Neuronal stem cell (in vitro differentiated cells): Measurements from ENCODE around the gene PSG3.
"Not testable (repeated sequence)": the region's sequence is repeated elsewhere in the genome, so short reads cannot be mapped to it uniquely, and the experiment has no call there.

ENCODE experiments used
- DNase-seq: peaks from one replicate; pipeline ENCODE4 v3.0.0-alpha.2; 2013; ENCODE audit warnings: low spot score
- H2AFZ ChIP-seq: one replicate; pipeline ENCODE4 v1.6.1; 2013; ENCODE audit warnings: mild to moderate bottlenecking, low read length, inconsistent platforms
- H2AK5ac ChIP-seq: 2 replicates; pipeline ENCODE4 v1.6.1; 2013; ENCODE audit warnings: low read depth, mild to moderate bottlenecking, inconsistent platforms, low read length, moderate library complexity, mixed read lengths
- H2BK120ac ChIP-seq: 2 replicates; pipeline ENCODE4 v1.6.1; 2013; ENCODE audit warnings: low read depth, mild to moderate bottlenecking, inconsistent platforms, low read length, moderate library complexity, mixed read lengths
- H2BK12ac ChIP-seq: one replicate; pipeline ENCODE4 v1.6.1; 2013; ENCODE audit warnings: low read length, inconsistent platforms
- H2BK15ac ChIP-seq: 2 replicates; pipeline ENCODE4 v1.6.1; 2013; ENCODE audit warnings: mild to moderate bottlenecking, low read length, inconsistent platforms, mixed read lengths
- H2BK5ac ChIP-seq: one replicate; pipeline ENCODE4 v1.6.1; 2013; ENCODE audit warnings: inconsistent platforms, mild to moderate bottlenecking, low read length, moderate library complexity
- H3K14ac ChIP-seq: one replicate; pipeline ENCODE4 v1.6.1; 2013; ENCODE audit warnings: low read length, inconsistent platforms
- H3K18ac ChIP-seq: 2 replicates; pipeline ENCODE4 v1.6.1; 2013; ENCODE audit warnings: low read length, inconsistent platforms
- H3K23ac ChIP-seq: 2 replicates; pipeline ENCODE4 v1.6.1; 2013; ENCODE audit warnings: low read depth, mild to moderate bottlenecking, mixed read lengths, low read length, inconsistent platforms; ENCODE audit not compliant: poor library complexity
- H3K27ac ChIP-seq: replicated peaks from 3 replicates; pipeline ENCODE4 v1.5.1; 2013; ENCODE audit warnings: low read length, inconsistent platforms
- H3K27me3 ChIP-seq, 3 experiments: 2 replicates each; pipeline ENCODE4 v1.6.1; 2013; ENCODE audit warnings: low read length in 3 of 3, mild to moderate bottlenecking in 2 of 3, inconsistent platforms in 1 of 3, low read depth in 1 of 3, mixed read lengths in 1 of 3, moderate library complexity in 1 of 3; ENCODE audit not compliant: control insufficient read depth in 3 of 3, insufficient read depth in 3 of 3
- H3K36me3 ChIP-seq, 2 donors: replicated peaks in 1 of 2; 2 replicates each; pipeline ENCODE4 v1.6.1; 2013; ENCODE audit warnings: low read length in 2 of 2; ENCODE audit not compliant: control insufficient read depth in 2 of 2, insufficient read depth in 2 of 2
- H3K4ac ChIP-seq: 2 replicates; pipeline ENCODE4 v1.6.1; 2013; ENCODE audit warnings: inconsistent platforms, mild to moderate bottlenecking, low read length, moderate library complexity
- H3K4me1 ChIP-seq, 2 donors: 1 replicate in 1 of 2; 2 replicates in 1 of 2; pipeline ENCODE4 v1.6.1; 2013; ENCODE audit warnings: low read length in 2 of 2, low read depth in 1 of 2; ENCODE audit not compliant: control insufficient read depth in 2 of 2, insufficient read depth in 1 of 2
- H3K4me2 ChIP-seq: one replicate; pipeline ENCODE4 v1.6.1; 2013; ENCODE audit warnings: mild to moderate bottlenecking, low read length, inconsistent platforms; ENCODE audit not compliant: insufficient read depth, poor library complexity, severe bottlenecking
- H3K4me3 ChIP-seq, 2 donors: 2 replicates each; pipeline ENCODE4 v1.5.1; 2013; ENCODE audit warnings: low read length in 2 of 2, mild to moderate bottlenecking in 2 of 2, inconsistent platforms in 1 of 2, moderate library complexity in 1 of 2
- H3K79me1 ChIP-seq: one replicate; pipeline ENCODE4 v1.6.1; 2013; ENCODE audit warnings: low read depth, mild to moderate bottlenecking, inconsistent platforms, low read length, moderate library complexity
- H3K9ac ChIP-seq: one replicate; pipeline ENCODE4 v1.6.1; 2013; ENCODE audit warnings: mild to moderate bottlenecking, low read depth, low read length, inconsistent platforms; ENCODE audit not compliant: poor library complexity
- H3K9me3 ChIP-seq, 2 donors: replicated peaks in 1 of 2; 2 replicates each; pipeline versions ENCODE3 to v1.6.1; 2013; ENCODE audit warnings: low read length in 2 of 2, mild to moderate bottlenecking in 2 of 2, inconsistent platforms in 1 of 2, low read depth in 1 of 2, mixed read lengths in 1 of 2, moderate library complexity in 1 of 2; ENCODE audit not compliant: control insufficient read depth in 2 of 2, insufficient read depth in 1 of 2
- H4K8ac ChIP-seq: one replicate; pipeline ENCODE4 v1.6.1; 2013; ENCODE audit warnings: low read depth, mild to moderate bottlenecking, inconsistent platforms, low read length, moderate library complexity
- H4K91ac ChIP-seq: one replicate; pipeline ENCODE4 v1.6.1; 2013; ENCODE audit warnings: low read length, low read depth, mild to moderate bottlenecking, inconsistent platforms; ENCODE audit not compliant: poor library complexity
- WGBS, 2 donors: extraction: QIAGEN DNeasy Blood & Tissue Kit; methylation state at CpG; one replicate each; pipeline ENCODE4 v1.1.7; 2013; ENCODE audit warnings: missing lambda C conversion rate in 2 of 2, mixed read lengths in 1 of 2; ENCODE audit not compliant: insufficient read length in 2 of 2, insufficient replicate concordance in 1 of 2; ENCODE audit errors: extremely low coverage in 2 of 2; 5-methylcytosine and 5-hydroxymethylcytosine counted together

PSG3 gene

DNA sequence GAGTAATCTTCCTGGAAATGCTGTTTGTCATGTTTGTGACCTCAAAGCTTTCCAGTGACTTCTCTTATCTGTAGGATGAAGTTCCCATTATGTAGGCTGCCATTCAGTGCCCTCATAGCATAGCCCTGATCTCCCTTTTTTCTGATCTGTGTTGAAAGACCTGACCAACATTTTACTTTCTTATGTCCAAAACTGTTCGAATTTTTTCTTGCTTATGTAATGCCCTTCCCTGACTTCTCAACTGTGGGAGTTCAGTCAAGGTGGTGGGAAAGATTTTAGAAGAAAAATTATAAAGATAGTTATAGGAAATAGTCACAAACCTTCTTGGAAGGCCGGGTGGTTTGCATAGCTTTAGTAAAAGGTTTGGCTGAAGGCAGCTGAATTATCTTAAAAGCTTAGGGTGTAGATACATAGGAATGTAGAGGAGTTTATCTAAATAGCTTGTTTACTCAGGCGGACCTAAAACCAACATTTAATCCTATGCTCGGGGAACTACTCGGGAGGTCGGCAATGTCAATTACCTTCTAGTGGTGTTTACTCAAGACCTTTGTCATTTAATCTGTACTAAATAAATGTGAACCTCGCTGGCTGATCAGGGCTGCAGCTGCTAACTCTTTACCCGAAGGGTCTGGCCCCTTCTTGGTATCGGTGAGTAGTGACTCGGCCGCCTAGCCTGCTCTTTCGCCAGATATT, 44.3 kb downstream of the PSG3 start:
- no peak overlapping the region for H2AFZ ChIP-seq
- no peak overlapping the region for H2BK15ac ChIP-seq
- no peak overlapping the region for H3K4ac ChIP-seq
- H3K27me3 ChIP-seq, result peaks cover 0 to 8% (median 0%) of the 10 kb centered on the region in 3 experiments
- H4K8ac ChIP-seq, result no peak overlapping the region
- H3K23ac ChIP-seq, result no peak overlapping the region
- no peaks in the 10 kb centered on the region for H3K4me1 ChIP-seq
- H3K36me3 ChIP-seq, result no peaks in the 10 kb centered on the region
- H2AK5ac ChIP-seq, result no peak overlapping the region
- H3K9me3 ChIP-seq, result peaks cover 0 to 24% of the 10 kb centered on the region in 2 donors
- peak overlapping the region in 1 of 2 donors; percentile 54 for H3K4me3 ChIP-seq
- no peak overlapping the region for H2BK5ac ChIP-seq
- no CpG with 5 or more reads among the region's 12 CpGs for WGBS, 2 donors
- no peak overlapping the region for H3K18ac ChIP-seq
- no peak overlapping the region for H3K14ac ChIP-seq
- no peak overlapping the region for H2BK12ac ChIP-seq
- no peak overlapping the region for H4K91ac ChIP-seq
- DNase-seq, result no peak
- H3K79me1 ChIP-seq, result no peaks in the 10 kb centered on the region
- no peak overlapping the region for H3K4me2 ChIP-seq
- H3K9ac ChIP-seq, result no peak overlapping the region
- H3K27ac ChIP-seq, result no peak overlapping the region
- H2BK120ac ChIP-seq, result no peak overlapping the region

- no CpG with 5 or more reads among the region's 5 CpGs for WGBS, 2 donors
- no peaks in the 10 kb centered on the region for H3K36me3 ChIP-seq
- H3K27me3 ChIP-seq, result peaks cover 0 to 3% (median 0%) of the 10 kb centered on the region in 3 experiments
- no peak overlapping the region for H2BK15ac ChIP-seq
- H3K9ac ChIP-seq, result no peak overlapping the region
- no peak overlapping the region for H3K23ac ChIP-seq
- H3K4me2 ChIP-seq, result no peak overlapping the region
- peaks cover 0 to 29% of the 10 kb centered on the region in 2 donors for H3K9me3 ChIP-seq
- no peak overlapping the region for H3K4me3 ChIP-seq
- no peaks in the 10 kb centered on the region for H3K79me1 ChIP-seq
- no peak overlapping the region for H3K27ac ChIP-seq
- no peaks in the 10 kb centered on the region for H3K4me1 ChIP-seq
- H2AFZ ChIP-seq, result no peak overlapping the region
- no peak for DNase-seq
- H3K14ac ChIP-seq, result no peak overlapping the region
- no peak overlapping the region for H2BK5ac ChIP-seq
- H2AK5ac ChIP-seq, result no peak overlapping the region
- H3K18ac ChIP-seq, result no peak overlapping the region
- no peak overlapping the region for H4K8ac ChIP-seq
- no peak overlapping the region for H2BK12ac ChIP-seq
- H2BK120ac ChIP-seq, result no peak overlapping the region
- H4K91ac ChIP-seq, result no peak overlapping the region
- H3K4ac ChIP-seq, result no peak overlapping the region
Measured at GRCh38 chr19:42693760-42694350, 46.4 kb downstream of the PSG3 start.

GRCh38 chr19:42683917-42684513, 56.3 kb downstream of the PSG3 start:
- H4K91ac ChIP-seq, result no peak overlapping the region
- no peak overlapping the region for H2AFZ ChIP-seq
- no peak overlapping the region for H3K4ac ChIP-seq
- H2BK15ac ChIP-seq, result no peak overlapping the region
- H3K27ac ChIP-seq, result no peak overlapping the region
- no peak overlapping the region for H2BK5ac ChIP-seq
- H3K27me3 ChIP-seq, result no peaks in the 10 kb centered on the region
- H3K4me3 ChIP-seq, result no peak overlapping the region
- H2BK12ac ChIP-seq, result no peak overlapping the region
- no peaks in the 10 kb centered on the region for H3K36me3 ChIP-seq
- no peaks in the 10 kb centered on the region for H3K79me1 ChIP-seq
- no peak overlapping the region for H2AK5ac ChIP-seq
- no peak for DNase-seq
- no CpG with 5 or more reads among the region's 2 CpGs for WGBS, 2 donors
- H3K23ac ChIP-seq, result no peak overlapping the region
- H3K9ac ChIP-seq, result no peak overlapping the region
- H4K8ac ChIP-seq, result no peak overlapping the region
- no peak overlapping the region for H3K4me2 ChIP-seq
- H3K9me3 ChIP-seq, result peaks cover 4 to 22% of the 10 kb centered on the region in 2 donors
- H3K18ac ChIP-seq, result no peak overlapping the region
- H2BK120ac ChIP-seq, result no peak overlapping the region
- no peaks in the 10 kb centered on the region for H3K4me1 ChIP-seq
- H3K14ac ChIP-seq, result no peak overlapping the region

DNA sequence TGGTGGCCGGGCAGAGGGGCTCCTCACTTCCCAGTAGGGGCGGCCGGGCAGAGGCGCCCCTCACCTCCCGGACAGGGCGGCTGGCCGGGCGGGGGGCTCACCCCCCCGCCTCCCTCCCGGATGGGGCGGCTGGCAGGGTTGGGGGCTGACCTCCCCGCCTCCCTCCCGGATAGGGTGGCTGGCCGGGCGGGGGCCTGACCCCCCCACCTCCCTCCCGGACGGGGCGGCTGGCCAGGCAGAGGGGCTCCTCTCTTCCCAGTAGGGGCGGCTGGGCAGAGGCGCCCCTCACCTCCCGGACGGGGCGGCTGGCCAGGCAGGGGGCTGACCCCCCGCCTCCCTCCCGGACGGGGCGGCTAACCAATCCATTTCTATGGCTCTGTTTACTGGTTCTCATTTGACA, 64.0 kb downstream of the PSG3 start:
- not testable (repeated sequence) for H3K4me3 ChIP-seq, H4K91ac ChIP-seq, H2BK120ac ChIP-seq, H2AK5ac ChIP-seq, H2BK5ac ChIP-seq, H4K8ac ChIP-seq, H2BK15ac ChIP-seq, H3K4me2 ChIP-seq, H3K27ac ChIP-seq, H3K27me3 ChIP-seq, H3K36me3 ChIP-seq, H3K79me1 ChIP-seq, H3K4ac ChIP-seq, H3K4me1 ChIP-seq, H3K18ac ChIP-seq, H2AFZ ChIP-seq, H3K23ac ChIP-seq, H3K14ac ChIP-seq, H3K9me3 ChIP-seq, H2BK12ac ChIP-seq, DNase-seq, H3K9ac ChIP-seq
- no CpG with 5 or more reads among the region's 27 CpGs for WGBS, 2 donors
